Mucosa of descending colon (tissue), 3 donors: ENCODE results near the gene KNTC1. TPM values are rescaled to one million over a fixed set of nuclear protein-coding genes. Genes with fewer than 3 reads are reported as not detected.
"Not testable (repeated sequence)": the region's sequence is repeated elsewhere in the genome, so short reads cannot be mapped to it uniquely, and the experiment has no call there.

Experiments
- ATAC-seq: fragments of 200-7000 bp; cut with Tn5 transposase; one replicate; pipeline ENCODE4 v1.9.1; 2020; ENCODE audit warnings: mild to moderate bottlenecking, moderate library complexity
- DNase-seq, 3 donors: peaks; one replicate each; pipeline ENCODE4 v3.0.0-alpha.2; 2020
- H3K36me3 ChIP-seq: fragments of 200-600 bp; one replicate; pipeline ENCODE4 v1.8.0; 2021; ENCODE audit warnings: low read depth, mild to moderate bottlenecking
- H3K4me1 ChIP-seq: fragments of 200-600 bp; one replicate; pipeline ENCODE4 v1.8.0; 2021; ENCODE audit warnings: low read depth, mild to moderate bottlenecking
- H3K4me3 ChIP-seq: fragments of 200-600 bp; one replicate; pipeline ENCODE4 v1.8.0; 2021; ENCODE audit warnings: mild to moderate bottlenecking
- H3K9me3 ChIP-seq: fragments of 200-600 bp; one replicate; pipeline ENCODE4 v1.8.0; 2021; ENCODE audit warnings: mild to moderate bottlenecking
- intact Hi-C, 2 donors: fragments of 100-400 bp; cut with DNase I in 1 of 2; cut with micrococcal nuclease in 1 of 2; formaldehyde crosslinking; loops; one replicate each; pipeline versions ENCODE4 v1.11.0 to v1.11.1; 2022; cut with DNase I, micrococcal nuclease
- long read RNA-seq, 2 donors: library from polyadenylated mRNA; unstranded; transcript quantifications; one replicate each; pipeline ENCODE4 v2.0.0, GENCODE V29; 2019 to 2021
- total RNA-seq, 3 donors: library from RNA; stranded (reverse); fragmentation: NEBNext Ultra II Directional in 2 of 3; extraction: Animal tissue kit (Norgen Biotek cat#: 25700) in 2 of 3; gene quantifications; one replicate each; pipeline versions ENCODE4 v1.2.1 to v1.2.4, GENCODE V29; 2021 to 2023
- TF ChIP-seq, protein P1 (sequence below): fragments of 200-600 bp; IDR thresholded peaks from one replicate; pipeline ENCODE4 v1.8.0; 2022; ENCODE audit warnings: antibody characterized with exemption, mild to moderate bottlenecking
- donor health status: DM: no; HTN: no; CAD: no; lungs with moderate emphysema.
- donor health status: DM: no; HTN: no; CAD: no.
- donor health status: DM: no; HTN: yes; CAD: no.

The KNTC1 gene, protein sequence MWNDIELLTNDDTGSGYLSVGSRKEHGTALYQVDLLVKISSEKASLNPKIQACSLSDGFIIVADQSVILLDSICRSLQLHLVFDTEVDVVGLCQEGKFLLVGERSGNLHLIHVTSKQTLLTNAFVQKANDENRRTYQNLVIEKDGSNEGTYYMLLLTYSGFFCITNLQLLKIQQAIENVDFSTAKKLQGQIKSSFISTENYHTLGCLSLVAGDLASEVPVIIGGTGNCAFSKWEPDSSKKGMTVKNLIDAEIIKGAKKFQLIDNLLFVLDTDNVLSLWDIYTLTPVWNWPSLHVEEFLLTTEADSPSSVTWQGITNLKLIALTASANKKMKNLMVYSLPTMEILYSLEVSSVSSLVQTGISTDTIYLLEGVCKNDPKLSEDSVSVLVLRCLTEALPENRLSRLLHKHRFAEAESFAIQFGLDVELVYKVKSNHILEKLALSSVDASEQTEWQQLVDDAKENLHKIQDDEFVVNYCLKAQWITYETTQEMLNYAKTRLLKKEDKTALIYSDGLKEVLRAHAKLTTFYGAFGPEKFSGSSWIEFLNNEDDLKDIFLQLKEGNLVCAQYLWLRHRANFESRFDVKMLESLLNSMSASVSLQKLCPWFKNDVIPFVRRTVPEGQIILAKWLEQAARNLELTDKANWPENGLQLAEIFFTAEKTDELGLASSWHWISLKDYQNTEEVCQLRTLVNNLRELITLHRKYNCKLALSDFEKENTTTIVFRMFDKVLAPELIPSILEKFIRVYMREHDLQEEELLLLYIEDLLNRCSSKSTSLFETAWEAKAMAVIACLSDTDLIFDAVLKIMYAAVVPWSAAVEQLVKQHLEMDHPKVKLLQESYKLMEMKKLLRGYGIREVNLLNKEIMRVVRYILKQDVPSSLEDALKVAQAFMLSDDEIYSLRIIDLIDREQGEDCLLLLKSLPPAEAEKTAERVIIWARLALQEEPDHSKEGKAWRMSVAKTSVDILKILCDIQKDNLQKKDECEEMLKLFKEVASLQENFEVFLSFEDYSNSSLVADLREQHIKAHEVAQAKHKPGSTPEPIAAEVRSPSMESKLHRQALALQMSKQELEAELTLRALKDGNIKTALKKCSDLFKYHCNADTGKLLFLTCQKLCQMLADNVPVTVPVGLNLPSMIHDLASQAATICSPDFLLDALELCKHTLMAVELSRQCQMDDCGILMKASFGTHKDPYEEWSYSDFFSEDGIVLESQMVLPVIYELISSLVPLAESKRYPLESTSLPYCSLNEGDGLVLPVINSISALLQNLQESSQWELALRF (N-terminal part only)
- total RNA-seq: 10 to 100 TPM; 11.4 to 28.3 (median 16.2) TPM
- long read RNA-seq, donor 1, partial matches to known transcripts: 1 of 3 reads
- long read RNA-seq, donor 1, other reads (novel, unspliced or antisense): 2 of 3 reads
- long read RNA-seq, donor 2: 0 reads

DNA sequence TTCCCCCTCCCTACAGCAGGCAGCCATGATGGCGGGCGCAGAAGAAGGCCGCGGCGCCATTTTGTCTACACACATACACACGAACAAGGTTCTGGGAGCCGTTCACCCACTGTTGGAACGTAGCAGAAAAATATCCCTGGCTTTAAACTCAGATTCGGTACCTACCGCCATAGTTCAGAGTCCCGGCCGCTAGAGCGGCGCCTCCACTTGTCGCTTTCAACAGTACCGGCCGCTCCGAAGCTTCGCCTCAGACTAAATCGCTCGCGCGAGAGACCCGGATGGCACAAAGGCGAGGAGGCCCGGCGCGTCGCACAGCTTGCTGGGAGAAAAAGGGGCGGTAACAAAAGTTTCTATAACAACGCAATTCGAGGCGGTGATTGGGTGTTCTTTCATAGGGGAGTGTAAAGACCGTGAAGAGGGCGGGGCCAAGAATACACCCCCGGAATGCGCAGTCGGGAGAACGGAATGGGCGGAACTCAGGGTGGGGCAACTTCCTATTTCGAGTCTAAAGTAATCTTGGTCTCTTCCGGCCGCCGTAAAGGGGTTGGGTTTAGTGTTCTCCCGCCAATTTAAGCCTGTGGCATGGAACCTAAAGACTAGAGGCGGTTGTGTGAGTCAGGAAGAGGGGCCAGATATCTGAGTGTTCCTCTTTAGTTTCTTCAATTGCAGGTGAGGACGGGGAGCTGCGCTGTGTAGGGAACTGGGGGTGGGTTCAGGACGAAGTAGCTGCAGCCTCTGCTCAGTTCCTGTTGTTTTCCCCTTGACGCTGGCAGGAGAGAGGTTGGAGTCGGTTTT is at the start of gene KNTC1, which contains the start of gene RSRC2:
Gene KNTC1, plus strand, starts transcription at position 567 of the 795 bp plus-strand sequence. CDS start 2,815 bp downstream, outside the sequence.
Gene RSRC2, minus strand, starts transcription at position 254 of the 795 bp plus-strand sequence. Its CDS starts 83 bp downstream, at position 171.
- intact Hi-C loops: no loop called here
- peak within 1 kb of the TSS; percentile 61 for H3K4me3 ChIP-seq
- no peaks in the 10 kb centered on the region for H3K9me3 ChIP-seq
- peak; percentile 95 for ATAC-seq
- TF ChIP-seq, protein P1, sequence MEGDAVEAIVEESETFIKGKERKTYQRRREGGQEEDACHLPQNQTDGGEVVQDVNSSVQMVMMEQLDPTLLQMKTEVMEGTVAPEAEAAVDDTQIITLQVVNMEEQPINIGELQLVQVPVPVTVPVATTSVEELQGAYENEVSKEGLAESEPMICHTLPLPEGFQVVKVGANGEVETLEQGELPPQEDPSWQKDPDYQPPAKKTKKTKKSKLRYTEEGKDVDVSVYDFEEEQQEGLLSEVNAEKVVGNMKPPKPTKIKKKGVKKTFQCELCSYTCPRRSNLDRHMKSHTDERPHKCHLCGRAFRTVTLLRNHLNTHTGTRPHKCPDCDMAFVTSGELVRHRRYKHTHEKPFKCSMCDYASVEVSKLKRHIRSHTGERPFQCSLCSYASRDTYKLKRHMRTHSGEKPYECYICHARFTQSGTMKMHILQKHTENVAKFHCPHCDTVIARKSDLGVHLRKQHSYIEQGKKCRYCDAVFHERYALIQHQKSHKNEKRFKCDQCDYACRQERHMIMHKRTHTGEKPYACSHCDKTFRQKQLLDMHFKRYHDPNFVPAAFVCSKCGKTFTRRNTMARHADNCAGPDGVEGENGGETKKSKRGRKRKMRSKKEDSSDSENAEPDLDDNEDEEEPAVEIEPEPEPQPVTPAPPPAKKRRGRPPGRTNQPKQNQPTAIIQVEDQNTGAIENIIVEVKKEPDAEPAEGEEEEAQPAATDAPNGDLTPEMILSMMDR: no peak
- H3K4me1 ChIP-seq: peaks cover 38% of the 10 kb centered on the region
- H3K36me3 ChIP-seq: peaks cover 4% of the 10 kb centered on the region
- peak; percentile 94 to 100 (median 97) for DNase-seq

DNA sequence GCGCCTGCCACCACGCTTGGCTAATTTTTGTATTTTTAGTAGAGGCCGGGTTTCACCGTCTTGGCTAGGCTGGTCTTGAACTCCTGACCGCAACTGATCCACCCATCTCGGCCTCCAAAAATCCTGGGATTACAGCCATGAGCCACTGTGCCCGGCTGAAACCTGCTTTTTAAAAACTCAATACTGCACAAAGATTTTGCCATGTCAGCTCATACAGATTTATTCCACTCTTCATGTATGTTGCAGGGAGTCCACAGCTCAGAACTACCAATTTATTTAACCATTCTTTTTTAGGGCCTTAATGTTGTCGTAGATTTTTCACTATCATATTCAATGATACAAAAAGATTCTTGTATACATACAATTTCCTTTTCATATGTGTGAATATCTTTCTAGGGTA is 46.3 kb upstream of the KNTC1 start:
- intact Hi-C loops: no loop called here
- TF ChIP-seq, protein P1: no peak
- no peaks in the 10 kb centered on the region for H3K9me3 ChIP-seq
- ATAC-seq (no peak), DNase-seq (no peak)
- H3K4me3 ChIP-seq: no peak overlapping the region
- peaks cover 7% of the 10 kb centered on the region for H3K36me3 ChIP-seq
- no peaks in the 10 kb centered on the region for H3K4me1 ChIP-seq

DNA sequence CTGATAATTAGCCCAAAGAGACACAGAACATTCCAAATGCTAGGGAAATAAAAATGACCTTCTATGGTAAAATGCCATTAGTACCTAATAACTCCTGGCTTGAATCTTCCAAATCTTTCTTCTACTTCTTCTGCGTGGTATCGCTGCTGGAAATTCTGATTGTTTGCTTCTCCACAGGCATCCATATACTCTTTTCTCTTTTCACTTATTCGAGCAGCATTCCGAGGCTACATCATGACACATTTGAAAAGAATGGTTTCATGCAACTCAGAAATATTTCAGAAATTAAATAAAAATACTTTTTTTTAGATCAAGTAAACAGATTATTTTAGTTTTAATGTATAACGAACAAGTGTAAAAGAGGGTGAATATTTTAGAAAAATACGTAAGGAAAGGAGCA is 45.2 kb upstream of the KNTC1 start:
- DNase-seq (no peak), ATAC-seq (no peak)
- Histone ChIP-seq H3K36me3 (peaks cover 7% of the 10 kb centered on the region), H3K9me3 (no peaks in the 10 kb centered on the region), H3K4me3 (no peak overlapping the region), H3K4me1 (no peaks in the 10 kb centered on the region)
- TF ChIP-seq, protein P1: no peak
- intact Hi-C loops: no loop called here

DNA sequence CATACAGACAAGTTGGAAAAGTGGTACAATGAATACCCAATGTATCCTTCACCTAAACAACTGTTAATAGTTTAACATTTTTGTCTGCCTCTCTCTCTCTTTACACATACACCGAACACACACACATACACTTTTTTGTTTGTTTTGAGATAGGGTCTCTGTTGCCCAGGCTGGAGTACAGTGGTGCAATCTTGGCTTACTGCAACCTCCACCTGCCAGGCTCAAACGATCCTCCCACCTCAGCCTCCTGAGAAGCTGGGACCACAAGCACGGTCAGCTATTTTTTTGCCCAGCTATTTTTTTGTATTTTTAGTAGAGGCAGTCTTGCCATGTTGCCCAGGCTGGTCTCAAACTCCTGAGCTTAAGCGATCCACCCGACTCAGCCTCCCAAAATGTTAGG is 43.1 kb upstream of the KNTC1 start:
- no peak for ATAC-seq
- DNase-seq: no peak
- H3K4me3 ChIP-seq: no peak overlapping the region
- H3K36me3 ChIP-seq: peaks cover 11% of the 10 kb centered on the region
- H3K9me3 ChIP-seq: no peaks in the 10 kb centered on the region
- no peaks in the 10 kb centered on the region for H3K4me1 ChIP-seq
- TF ChIP-seq, protein P1: no peak
- intact Hi-C loops: no loop called here

DNA sequence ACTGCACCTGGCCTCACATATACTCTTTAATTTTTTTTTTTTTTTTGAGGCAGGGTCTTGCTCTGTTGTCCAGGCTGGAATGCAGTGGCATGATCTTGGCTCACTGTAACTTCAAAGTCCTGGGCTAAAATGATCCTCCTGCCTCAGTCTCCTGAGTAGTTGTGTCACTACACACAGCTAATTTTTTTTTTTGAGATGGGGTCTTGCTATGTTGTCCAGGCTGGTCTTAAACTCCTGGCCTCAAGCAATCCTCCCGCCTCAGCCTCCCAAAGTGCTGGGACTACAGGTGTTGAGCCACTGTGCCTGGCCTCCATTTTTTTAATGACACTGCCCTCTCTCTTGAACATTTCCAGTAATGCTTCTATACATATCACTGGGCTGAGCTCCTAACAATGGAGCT is 42.7 kb upstream of the KNTC1 start:
- intact Hi-C loops: not testable (repeated sequence)

DNA sequence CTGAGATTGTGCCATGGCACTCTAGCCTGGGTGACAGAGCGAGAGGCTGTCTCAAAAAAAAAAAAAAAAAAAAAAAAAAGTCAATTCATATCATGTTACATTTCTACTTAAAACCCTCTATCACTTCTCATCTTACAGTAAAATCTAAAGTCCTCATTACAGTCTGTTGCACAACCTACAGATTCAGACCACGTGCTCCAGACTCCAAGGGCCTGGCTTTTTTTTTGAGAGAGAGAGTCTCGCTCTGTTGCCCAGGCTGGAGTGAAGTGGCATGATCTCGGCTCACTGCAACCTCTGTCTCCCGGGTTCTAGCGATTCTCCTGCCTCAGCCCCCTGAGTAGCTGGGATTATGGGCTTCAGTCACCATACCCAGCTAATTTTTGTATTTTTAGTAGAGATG is 40.7 kb upstream of the KNTC1 start:
- intact Hi-C loops, H3K9me3 ChIP-seq, ATAC-seq, H3K4me1 ChIP-seq, DNase-seq, H3K4me3 ChIP-seq: not testable (repeated sequence)
- H3K36me3 ChIP-seq: peaks cover 11% of the 10 kb centered on the region

More for the DNA sequence above, 42.7 kb upstream of the KNTC1 start:
- not testable (repeated sequence) for H3K4me3 ChIP-seq, H3K9me3 ChIP-seq, DNase-seq, H3K4me1 ChIP-seq, ATAC-seq
- peaks cover 11% of the 10 kb centered on the region for H3K36me3 ChIP-seq
